ENCODE data around the gene SPSB1. TPM values are rescaled to one million over a fixed set of nuclear protein-coding genes. Genes with fewer than 3 reads are reported as not detected.

The SPSB1 gene
- polyA plus RNA-seq, 1 donor (not counting 4 experiments of a cell fraction or from before 2014, with no cell fraction given), result 19.8 TPM

DNA sequence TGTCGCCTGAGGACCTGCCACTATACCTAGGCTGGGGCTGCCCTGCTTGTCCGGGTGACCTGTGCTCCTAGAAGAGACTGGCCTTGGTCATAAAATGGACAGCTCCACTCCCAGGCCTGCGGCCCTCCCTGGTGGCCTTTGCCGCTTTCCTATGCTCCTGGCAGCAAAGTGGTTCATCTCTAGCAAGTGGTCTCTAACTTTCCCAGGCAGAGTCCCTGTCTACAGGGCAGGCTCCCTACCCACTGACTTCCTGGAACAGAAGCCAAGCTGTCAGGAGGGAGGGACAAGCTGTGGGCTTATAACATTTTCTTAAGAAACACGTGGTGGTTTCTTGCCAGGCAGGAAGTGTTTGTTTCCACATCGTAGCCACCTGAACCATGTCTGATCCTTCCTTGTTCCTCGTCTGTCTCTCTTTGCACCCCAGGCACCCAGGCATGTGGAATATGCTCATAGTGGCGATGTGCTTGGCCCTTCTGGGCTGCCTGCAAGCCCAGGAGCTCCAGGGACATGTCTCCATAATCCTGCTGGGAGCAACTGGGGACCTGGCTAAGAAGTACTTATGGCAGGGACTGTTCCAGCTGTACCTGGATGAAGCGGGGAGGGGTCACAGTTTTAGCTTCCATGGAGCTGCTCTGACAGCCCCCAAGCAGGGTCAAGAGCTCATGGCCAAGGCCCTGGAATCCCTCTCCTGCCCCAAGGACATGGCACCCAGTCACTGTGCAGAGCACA is 48.0 kb upstream of the SPSB1 start:
- dilution Hi-C loops (cut with MboI; ENCODE audit: extremely low pct_ligation_motif_present, low sequenced_read_pairs), result no loop called here
- peak; percentile 41 for FAIRE-seq
- no peak overlapping the region for H3K27ac ChIP-seq (ENCODE audit: control insufficient read depth, insufficient read depth, low read length)

DNA sequence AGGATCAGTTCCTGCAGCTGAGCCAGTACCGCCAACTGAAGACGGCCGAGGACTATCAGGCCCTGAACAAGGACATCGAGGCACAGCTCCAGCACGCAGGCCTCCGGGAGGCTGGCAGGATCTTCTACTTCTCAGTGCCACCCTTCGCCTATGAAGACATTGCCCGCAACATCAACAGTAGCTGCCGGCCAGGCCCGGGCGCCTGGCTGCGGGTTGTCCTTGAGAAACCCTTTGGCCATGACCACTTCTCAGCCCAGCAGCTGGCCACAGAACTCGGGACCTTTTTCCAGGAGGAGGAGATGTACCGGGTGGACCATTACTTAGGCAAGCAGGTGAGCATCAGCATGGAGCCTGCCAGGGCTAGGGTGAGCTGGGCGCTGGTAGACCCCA is 47.5 kb upstream of the SPSB1 start:
- H3K27ac ChIP-seq (ENCODE audit: control insufficient read depth, insufficient read depth, low read length), result no peak overlapping the region
- no peak overlapping the region for H3K4me2 ChIP-seq (ENCODE audit: control insufficient read depth, extremely low read depth, insufficient read depth, low read depth, low read length)
- peaks cover 13% of the 10 kb centered on the region for H3K27me3 ChIP-seq (ENCODE audit: control insufficient read depth, extremely low read depth, insufficient read depth, low read length)
- no peak overlapping the region for H2AFZ ChIP-seq (ENCODE audit: control insufficient read depth, low read length)
- H3K9me3 ChIP-seq (ENCODE audit: control insufficient read depth, low read depth, low read length), result no peaks in the 10 kb centered on the region
- H3K4me1 ChIP-seq (ENCODE audit: control insufficient read depth, extremely low read depth, insufficient read depth, low read length), result peaks cover 15% of the 10 kb centered on the region
- no peaks in the 10 kb centered on the region for H3K36me3 ChIP-seq (ENCODE audit: control insufficient read depth in 2 of 2, extremely low read depth in 1 of 2, insufficient read depth in 2 of 2, low read length in 2 of 2)
- H3K4me3 ChIP-seq (ENCODE audit: control insufficient read depth in 2 of 3, extremely low read depth in 1 of 3, insufficient read depth in 2 of 3, low read depth in 1 of 3, low read length in 3 of 3), result no peak overlapping the region
- TF ChIP-seq EZH2 (IDR thresholded peaks at IDR 0.05; ENCODE audit: low read length), result no peak
- TF ChIP-seq, protein P1, sequence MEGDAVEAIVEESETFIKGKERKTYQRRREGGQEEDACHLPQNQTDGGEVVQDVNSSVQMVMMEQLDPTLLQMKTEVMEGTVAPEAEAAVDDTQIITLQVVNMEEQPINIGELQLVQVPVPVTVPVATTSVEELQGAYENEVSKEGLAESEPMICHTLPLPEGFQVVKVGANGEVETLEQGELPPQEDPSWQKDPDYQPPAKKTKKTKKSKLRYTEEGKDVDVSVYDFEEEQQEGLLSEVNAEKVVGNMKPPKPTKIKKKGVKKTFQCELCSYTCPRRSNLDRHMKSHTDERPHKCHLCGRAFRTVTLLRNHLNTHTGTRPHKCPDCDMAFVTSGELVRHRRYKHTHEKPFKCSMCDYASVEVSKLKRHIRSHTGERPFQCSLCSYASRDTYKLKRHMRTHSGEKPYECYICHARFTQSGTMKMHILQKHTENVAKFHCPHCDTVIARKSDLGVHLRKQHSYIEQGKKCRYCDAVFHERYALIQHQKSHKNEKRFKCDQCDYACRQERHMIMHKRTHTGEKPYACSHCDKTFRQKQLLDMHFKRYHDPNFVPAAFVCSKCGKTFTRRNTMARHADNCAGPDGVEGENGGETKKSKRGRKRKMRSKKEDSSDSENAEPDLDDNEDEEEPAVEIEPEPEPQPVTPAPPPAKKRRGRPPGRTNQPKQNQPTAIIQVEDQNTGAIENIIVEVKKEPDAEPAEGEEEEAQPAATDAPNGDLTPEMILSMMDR (optimal IDR thresholded peaks at IDR 0.05 in 1 of 3, IDR thresholded peaks at IDR 0.05 in 1 of 3, conservative IDR thresholded peaks at IDR 0.05 in 1 of 3; ENCODE audit: extremely low read depth in 1 of 3, insufficient read depth in 2 of 3, low read length in 3 of 3), result no peak
- no peak for DNase-seq (ENCODE audit: low read depth, low spot score)
- no peak overlapping the region for H3K9ac ChIP-seq (ENCODE audit: control insufficient read depth, extremely low read depth, insufficient read depth, low read length)
- no peaks in the 10 kb centered on the region for H3K9me1 ChIP-seq (ENCODE audit: control insufficient read depth, extremely low read depth, insufficient read depth, low read length)
- no peaks in the 10 kb centered on the region for H4K20me1 ChIP-seq (ENCODE audit: control insufficient read depth, extremely low read depth, insufficient read depth, low read length)
- no peaks in the 10 kb centered on the region for H3K79me2 ChIP-seq (ENCODE audit: control insufficient read depth, insufficient read depth, low read length)
- dilution Hi-C loops (cut with MboI; ENCODE audit: extremely low pct_ligation_motif_present, low sequenced_read_pairs), result no loop called here
- FAIRE-seq, result no peak

More for the DNA sequence above, 48.0 kb upstream of the SPSB1 start:
- H3K4me1 ChIP-seq (ENCODE audit: control insufficient read depth, extremely low read depth, insufficient read depth, low read length), result peaks cover 15% of the 10 kb centered on the region
- TF ChIP-seq EZH2 (IDR thresholded peaks at IDR 0.05; ENCODE audit: low read length), result no peak
- H3K9me1 ChIP-seq (ENCODE audit: control insufficient read depth, extremely low read depth, insufficient read depth, low read length), result no peaks in the 10 kb centered on the region
- H2AFZ ChIP-seq (ENCODE audit: control insufficient read depth, low read length), result no peak overlapping the region
- H3K9me3 ChIP-seq (ENCODE audit: control insufficient read depth, low read depth, low read length), result no peaks in the 10 kb centered on the region
- H3K27me3 ChIP-seq (ENCODE audit: control insufficient read depth, extremely low read depth, insufficient read depth, low read length), result peaks cover 13% of the 10 kb centered on the region
- H3K36me3 ChIP-seq (ENCODE audit: control insufficient read depth in 2 of 2, extremely low read depth in 1 of 2, insufficient read depth in 2 of 2, low read length in 2 of 2), result no peaks in the 10 kb centered on the region
- no peak overlapping the region for H3K4me2 ChIP-seq (ENCODE audit: control insufficient read depth, extremely low read depth, insufficient read depth, low read depth, low read length)
- H3K4me3 ChIP-seq (ENCODE audit: control insufficient read depth in 2 of 3, extremely low read depth in 1 of 3, insufficient read depth in 2 of 3, low read depth in 1 of 3, low read length in 3 of 3), result no peak overlapping the region
- no peak for DNase-seq (ENCODE audit: low read depth, low spot score)
- no peaks in the 10 kb centered on the region for H4K20me1 ChIP-seq (ENCODE audit: control insufficient read depth, extremely low read depth, insufficient read depth, low read length)
- no peaks in the 10 kb centered on the region for H3K79me2 ChIP-seq (ENCODE audit: control insufficient read depth, insufficient read depth, low read length)
- H3K9ac ChIP-seq (ENCODE audit: control insufficient read depth, extremely low read depth, insufficient read depth, low read length), result no peak overlapping the region

Measured in keratinocyte (primary cell).